ENCODE data around the gene AS3MT. TPM values are rescaled to one million over a fixed set of nuclear protein-coding genes. Genes with fewer than 3 reads are reported as not detected.
"Not testable (repeated sequence)": the region's sequence is repeated elsewhere in the genome, so short reads cannot be mapped to it uniquely, and the experiment has no call there.

Gene AS3MT
- polyA plus RNA-seq (2013): 5.2 and 5.6 TPM in 2 replicates

GRCh38 chr10:102869258-102870198, at the start of gene AS3MT:
Gene AS3MT (plus strand): TSS chr10:102869470. CDS start chr10:102869593, 123 bp downstream.
- DNase-seq: peak; percentile 10 to 51
- Histone ChIP-seq H3K23ac (ENCODE audit: low read length) (no peak within 1 kb of the TSS), H2AFZ (ENCODE audit: insufficient read depth, low read length, poor library complexity) (peak within 1 kb of the TSS; percentile 73), H3K18ac (ENCODE audit: low read length) (peak within 1 kb of the TSS; percentile 48), H3K4me2 (ENCODE audit: low read length) (peak within 1 kb of the TSS; percentile 73), H4K91ac (ENCODE audit: low read depth, low read length) (peak within 1 kb of the TSS; percentile 44), H3K27me3 (ENCODE audit: insufficient read depth, low read length) (no peaks in the 10 kb centered on the region), H3K4me3 (ENCODE audit: low read depth, low read length) (peak within 1 kb of the TSS; percentile 51), H2AK5ac (ENCODE audit: low read length) (no peak within 1 kb of the TSS), H3K4me1 (ENCODE audit: control insufficient read depth in 1 of 2, insufficient read depth in 2 of 2, low read length in 2 of 2) (peaks cover 5% of the 10 kb centered on the region in 2 experiments), H3K79me2 (ENCODE audit: control insufficient read depth, insufficient read depth, low read length, poor library complexity) (peaks cover 2% of the 10 kb centered on the region), H2BK12ac (ENCODE audit: low read length) (no peak within 1 kb of the TSS), H2BK5ac (ENCODE audit: low read depth, low read length, poor library complexity) (no peak within 1 kb of the TSS), H3K14ac (ENCODE audit: low read length) (peak within 1 kb of the TSS; percentile 16), H3K36me3 (ENCODE audit: control insufficient read depth in 1 of 2, insufficient read depth in 2 of 2, low read length in 2 of 2) (no peaks in the 10 kb centered on the region), H4K8ac (ENCODE audit: low read depth, low read length) (peak within 1 kb of the TSS; percentile 81), H4K12ac (ENCODE audit: low read depth, low read length) (peak within 1 kb of the TSS; percentile 9), H3K9me3 (ENCODE audit: insufficient read depth, low read depth, low read length) (no peaks in the 10 kb centered on the region), H3K79me1 (ENCODE audit: low read length) (peaks cover 5% of the 10 kb centered on the region), H3K9ac (ENCODE audit: low read length) (no peak within 1 kb of the TSS), H3K27ac (ENCODE audit: low read depth, low read length) (no peak within 1 kb of the TSS), H2BK120ac (ENCODE audit: insufficient read depth, low read length, poor library complexity) (peak within 1 kb of the TSS; percentile 31), H3K4ac (ENCODE audit: low read depth, low read length) (peak within 1 kb of the TSS; percentile 7)
- WGBS (ENCODE audit: extremely low coverage, insufficient coverage, insufficient read length): no CpG with 5 or more reads among the region's 63 CpGs

- no CpG with 5 or more reads among the region's 5 CpGs for WGBS (ENCODE audit: extremely low coverage, insufficient coverage, insufficient read length)
- Histone ChIP-seq H3K4me1 (ENCODE audit: control insufficient read depth in 1 of 2, insufficient read depth in 2 of 2, low read length in 2 of 2) (peaks cover 28 to 29% of the 10 kb centered on the region in 2 experiments), H3K79me1 (ENCODE audit: low read length) (peaks cover 21% of the 10 kb centered on the region), H4K91ac (ENCODE audit: low read depth, low read length) (peak overlapping the region; percentile 83), H2BK120ac (ENCODE audit: insufficient read depth, low read length, poor library complexity) (peak overlapping the region; percentile 19)
- not testable (repeated sequence) for H3K27me3 ChIP-seq (ENCODE audit: insufficient read depth, low read length); H2BK12ac ChIP-seq (ENCODE audit: low read length); H3K9ac ChIP-seq (ENCODE audit: low read length); H3K36me3 ChIP-seq (ENCODE audit: control insufficient read depth in 1 of 2, insufficient read depth in 2 of 2, low read length in 2 of 2); H3K18ac ChIP-seq (ENCODE audit: low read length); H3K27ac ChIP-seq (ENCODE audit: low read depth, low read length); H3K14ac ChIP-seq (ENCODE audit: low read length); H3K9me3 ChIP-seq (ENCODE audit: insufficient read depth, low read depth, low read length); H2AFZ ChIP-seq (ENCODE audit: insufficient read depth, low read length, poor library complexity); H3K4ac ChIP-seq (ENCODE audit: low read depth, low read length); H2AK5ac ChIP-seq (ENCODE audit: low read length); H2BK5ac ChIP-seq (ENCODE audit: low read depth, low read length, poor library complexity); H4K8ac ChIP-seq (ENCODE audit: low read depth, low read length); DNase-seq; H3K4me2 ChIP-seq (ENCODE audit: low read length); H3K79me2 ChIP-seq (ENCODE audit: control insufficient read depth, insufficient read depth, low read length, poor library complexity); H3K4me3 ChIP-seq (ENCODE audit: low read depth, low read length); H4K12ac ChIP-seq (ENCODE audit: low read depth, low read length); H3K23ac ChIP-seq (ENCODE audit: low read length)
These were observed 49.3 kb upstream of the AS3MT start for GRCh38 chr10:102820008-102820407.

- Histone ChIP-seq H2AFZ (ENCODE audit: insufficient read depth, low read length, poor library complexity) (no peak overlapping the region), H3K14ac (ENCODE audit: low read length) (no peak overlapping the region), H4K8ac (ENCODE audit: low read depth, low read length) (no peak overlapping the region), H3K27me3 (ENCODE audit: insufficient read depth, low read length) (no peaks in the 10 kb centered on the region), H3K4me1 (ENCODE audit: control insufficient read depth in 1 of 2, insufficient read depth in 2 of 2, low read length in 2 of 2) (peaks cover 16 to 17% of the 10 kb centered on the region in 2 experiments), H3K27ac (ENCODE audit: low read depth, low read length) (no peak overlapping the region), H2BK12ac (ENCODE audit: low read length) (no peak overlapping the region), H3K4me2 (ENCODE audit: low read length) (no peak overlapping the region), H3K18ac (ENCODE audit: low read length) (no peak overlapping the region), H2BK5ac (ENCODE audit: low read depth, low read length, poor library complexity) (no peak overlapping the region), H3K79me2 (ENCODE audit: control insufficient read depth, insufficient read depth, low read length, poor library complexity) (peaks cover 4% of the 10 kb centered on the region), H2BK120ac (ENCODE audit: insufficient read depth, low read length, poor library complexity) (no peak overlapping the region), H3K36me3 (ENCODE audit: control insufficient read depth in 1 of 2, insufficient read depth in 2 of 2, low read length in 2 of 2) (no peaks in the 10 kb centered on the region), H3K9ac (ENCODE audit: low read length) (no peak overlapping the region), H3K9me3 (ENCODE audit: insufficient read depth, low read depth, low read length) (peaks cover 4% of the 10 kb centered on the region), H3K4me3 (ENCODE audit: low read depth, low read length) (no peak overlapping the region), H2AK5ac (ENCODE audit: low read length) (peak overlapping the region; percentile 27), H3K79me1 (ENCODE audit: low read length) (peaks cover 13% of the 10 kb centered on the region), H4K91ac (ENCODE audit: low read depth, low read length) (no peak overlapping the region), H3K4ac (ENCODE audit: low read depth, low read length) (no peak overlapping the region), H3K23ac (ENCODE audit: low read length) (no peak overlapping the region), H4K12ac (ENCODE audit: low read depth, low read length) (no peak overlapping the region)
- DNase-seq: no peak
- no CpG with 5 or more reads among the region's 12 CpGs for WGBS (ENCODE audit: extremely low coverage, insufficient coverage, insufficient read length)
These were observed 47.0 kb upstream of the AS3MT start for GRCh38 chr10:102822222-102822621.

GRCh38 chr10:102824664-102825063, 44.6 kb upstream of the AS3MT start:
- Histone ChIP-seq H2BK12ac (ENCODE audit: low read length) (no peak overlapping the region), H3K9ac (ENCODE audit: low read length) (no peak overlapping the region), H3K23ac (ENCODE audit: low read length) (no peak overlapping the region), H3K27me3 (ENCODE audit: insufficient read depth, low read length) (no peaks in the 10 kb centered on the region), H3K79me1 (ENCODE audit: low read length) (peaks cover 3% of the 10 kb centered on the region), H3K4me2 (ENCODE audit: low read length) (no peak overlapping the region), H3K14ac (ENCODE audit: low read length) (no peak overlapping the region), H2BK120ac (ENCODE audit: insufficient read depth, low read length, poor library complexity) (no peak overlapping the region), H3K4me1 (ENCODE audit: control insufficient read depth in 1 of 2, insufficient read depth in 2 of 2, low read length in 2 of 2) (peaks cover 3% of the 10 kb centered on the region in 2 experiments), H3K79me2 (ENCODE audit: control insufficient read depth, insufficient read depth, low read length, poor library complexity) (no peaks in the 10 kb centered on the region), H4K91ac (ENCODE audit: low read depth, low read length) (no peak overlapping the region), H4K8ac (ENCODE audit: low read depth, low read length) (no peak overlapping the region), H2AK5ac (ENCODE audit: low read length) (no peak overlapping the region), H2AFZ (ENCODE audit: insufficient read depth, low read length, poor library complexity) (no peak overlapping the region), H3K18ac (ENCODE audit: low read length) (no peak overlapping the region), H3K27ac (ENCODE audit: low read depth, low read length) (no peak overlapping the region), H3K36me3 (ENCODE audit: control insufficient read depth in 1 of 2, insufficient read depth in 2 of 2, low read length in 2 of 2) (no peaks in the 10 kb centered on the region), H3K4me3 (ENCODE audit: low read depth, low read length) (no peak overlapping the region), H3K9me3 (ENCODE audit: insufficient read depth, low read depth, low read length) (peaks cover 4% of the 10 kb centered on the region), H2BK5ac (ENCODE audit: low read depth, low read length, poor library complexity) (no peak overlapping the region), H3K4ac (ENCODE audit: low read depth, low read length) (no peak overlapping the region), H4K12ac (ENCODE audit: low read depth, low read length) (no peak overlapping the region)
- WGBS (ENCODE audit: extremely low coverage, insufficient coverage, insufficient read length): no CpG with 5 or more reads among the region's 4 CpGs
- no peak for DNase-seq

Data from trophoblast cell (in vitro differentiated cells and primary cell).